Endothelial cell of umbilical vein (primary cell): ENCODE data around the gene SH3TC1. TPM values are rescaled to one million over a fixed set of nuclear protein-coding genes. Genes with fewer than 3 reads are reported as not detected.

Source experiments
- BruUV-seq: library from RNA; stranded (reverse); fragments of 400-500 nt; replicated peaks from 2 replicates; lab custom pipeline; 2021; lab: Mats Ljungman, UMichigan
- CTCF ChIA-PET: fragments of 300-600, 350-600 bp; sonication (Branson Sonifier 250); formaldehyde crosslinking; loops from one replicate; lab custom pipeline; 2021; ENCODE audit warnings: antibody characterized with exemption, inconsistent platforms; lab: Charles Lee
- POLR2A ChIA-PET: fragments of 300-600, 350-600 bp; sonication (Branson Sonifier 250); formaldehyde crosslinking; loops from one replicate; lab custom pipeline; 2021; ENCODE audit warnings: antibody characterized with exemption, inconsistent platforms; lab: Charles Lee
- DNase-seq: peaks from one replicate; pipeline ENCODE4 v3.0.0-alpha.2; 2011; ENCODE audit warnings: low read depth, low spot score
- FAIRE-seq: peaks from 2 replicates; lab custom pipeline; 2011; peaks lifted over from hg19 to GRCh38; lab: Jason Lieb, UNC
- H2AFZ ChIP-seq: 2 replicates; pipeline ENCODE4 v1.6.0; 2012; ENCODE audit warnings: low read depth, low read length, control low read depth, inconsistent platforms
- H3K27ac ChIP-seq: 2 replicates; pipeline ENCODE4 v1.5.1; 2011; ENCODE audit warnings: low read depth, mild to moderate bottlenecking, control low read depth, low read length, moderate library complexity; ENCODE audit not compliant: insufficient read depth
- H3K27me3 ChIP-seq, 2 experiments: 2 replicates each; pipeline versions ENCODE4 v1.6.0 to v1.6.1; 2011; ENCODE audit warnings: low read length in 2 of 2, mixed read lengths in 1 of 2; ENCODE audit not compliant: control insufficient read depth in 2 of 2, insufficient read depth in 2 of 2
- H3K36me3 ChIP-seq, 2 experiments: 2 replicates in 1 of 2; 3 replicates in 1 of 2; pipeline ENCODE4 v1.5.1; 2011; ENCODE audit warnings: low read length in 2 of 2, mild to moderate bottlenecking in 1 of 2, moderate library complexity in 1 of 2; ENCODE audit not compliant: control insufficient read depth in 2 of 2, insufficient read depth in 2 of 2; ENCODE audit errors: extremely low read depth in 1 of 2
- H3K4me1 ChIP-seq: 3 replicates; pipeline ENCODE4 v1.5.1; 2011; ENCODE audit warnings: mild to moderate bottlenecking, low read length; ENCODE audit not compliant: control insufficient read depth, insufficient read depth; ENCODE audit errors: extremely low read depth
- H3K4me2 ChIP-seq: 2 replicates; pipeline ENCODE4 v1.6.1; 2011; ENCODE audit warnings: low read length, control low read depth, mixed read lengths; ENCODE audit not compliant: insufficient read depth
- H3K4me3 ChIP-seq, 3 experiments: fragments of 200-600 bp in 1 of 3; sonication (generic), shearing (Covaris generic) in 1 of 3; replicated peaks in 1 of 3; 2 replicates each; pipeline ENCODE4 v1.5.1; 2011 to 2016; ENCODE audit warnings: control low read depth in 3 of 3, low read length in 3 of 3, mild to moderate bottlenecking in 2 of 3, inconsistent platforms in 1 of 3, low read depth in 1 of 3, moderate library complexity in 1 of 3; ENCODE audit not compliant: insufficient read depth in 1 of 3
- H3K79me2 ChIP-seq: 2 replicates; pipeline ENCODE4 v1.6.0; 2012; ENCODE audit warnings: low read length, inconsistent platforms; ENCODE audit not compliant: control insufficient read depth, insufficient read depth
- H3K9ac ChIP-seq: replicated peaks from 2 replicates; pipeline ENCODE3; 2011; ENCODE audit warnings: low read length, control low read depth; ENCODE audit not compliant: insufficient read depth; ENCODE audit errors: extremely low read depth
- H3K9me1 ChIP-seq: replicated peaks from 3 replicates; pipeline ENCODE4 v1.6.0; 2011; ENCODE audit warnings: mild to moderate bottlenecking, low read length; ENCODE audit not compliant: control insufficient read depth, insufficient read depth; ENCODE audit errors: extremely low read depth
- H3K9me3 ChIP-seq: replicated peaks from 2 replicates; pipeline ENCODE4 v1.5.1; 2012; ENCODE audit warnings: low read length, inconsistent platforms; ENCODE audit not compliant: control insufficient read depth, insufficient read depth
- H4K20me1 ChIP-seq: replicated peaks from 2 replicates; pipeline ENCODE3; 2011; ENCODE audit warnings: mild to moderate bottlenecking, low read length; ENCODE audit not compliant: control insufficient read depth, insufficient read depth; ENCODE audit errors: extremely low read depth
- EZH2 ChIP-seq: IDR thresholded peaks from 2 replicates; pipeline ENCODE4 v1.6.1; 2012; ENCODE audit warnings: borderline replicate concordance, low read depth, mild to moderate bottlenecking, moderate library complexity, low read length, inconsistent platforms; ENCODE audit not compliant: severe bottlenecking
- FOS ChIP-seq: IDR thresholded peaks from 2 replicates; pipeline ENCODE4 v1.6.1; 2011; ENCODE audit warnings: mild to moderate bottlenecking, low read length, moderate library complexity, borderline replicate concordance; ENCODE audit not compliant: insufficient read depth
- GATA2 ChIP-seq: IDR thresholded peaks from 2 replicates; pipeline ENCODE4 v1.7.0; 2011; ENCODE audit warnings: low read depth, mild to moderate bottlenecking, moderate library complexity, mixed read lengths, low read length; ENCODE audit not compliant: insufficient read length, insufficient read depth
- JUN ChIP-seq: IDR thresholded peaks from 2 replicates; pipeline ENCODE4 v1.6.1; 2011; ENCODE audit warnings: borderline replicate concordance, low read depth; ENCODE audit not compliant: insufficient read length, insufficient read depth
- MAX ChIP-seq: IDR thresholded peaks from 2 replicates; pipeline ENCODE4 v1.6.1; 2011; ENCODE audit not compliant: insufficient read depth, insufficient read length
- MYC ChIP-seq: IDR thresholded peaks from one replicate; pipeline ENCODE4 v1.6.1; 2011; ENCODE audit warnings: mild to moderate bottlenecking, low read depth, low read length
- POLR2A ChIP-seq: IDR thresholded peaks from 2 replicates; pipeline ENCODE4 v1.6.1; 2012; ENCODE audit warnings: low read depth, mild to moderate bottlenecking, control low read depth, low read length
- POLR2AphosphoS5 ChIP-seq: IDR thresholded peaks from 2 replicates; pipeline ENCODE4 v1.6.1; 2012; ENCODE audit warnings: low read depth, mild to moderate bottlenecking, control low read depth, low read length, moderate library complexity; ENCODE audit not compliant: insufficient read depth
- dilution Hi-C: fragments of 300-500 bp; cut with MboI; formaldehyde crosslinking; loops from one replicate; pipeline ENCODE4 v1.15.0; 2019; ENCODE audit warnings: low sequenced_read_pairs; ENCODE audit not compliant: extremely low pct_ligation_motif_present
- intact Hi-C: fragments of 100-400 bp; cut with micrococcal nuclease; formaldehyde crosslinking; loops from one replicate; pipeline ENCODE4 v1.10.0; 2022
- polyA plus RNA-seq, 4 experiments: library from polyadenylated mRNA; depleted of rRNA in 3 of 4; stranded (reverse) in 3 of 4; unstranded in 1 of 4; fragments of >200 nt; gene quantifications; 2 replicates each; pipeline versions ENCODE4 v1.2.1 to v1.2.3, GENCODE V29; 2011 to 2012; ENCODE audit warnings: missing spikeins in 1 of 4
- total RNA-seq: library from RNA; stranded (reverse); gene quantifications from 2 replicates; pipeline ENCODE4 v1.2.3, GENCODE V29; 2021
- TF ChIP-seq, protein P1 (sequence below), 2 donors: IDR thresholded peaks; 1 replicate in 1 of 2; 2 replicates in 1 of 2; pipeline ENCODE4 v1.5.1; 2011; ENCODE audit warnings: low read length in 2 of 2, mild to moderate bottlenecking in 2 of 2, moderate library complexity in 2 of 2, control low read depth in 1 of 2, inconsistent platforms in 1 of 2, low read depth in 1 of 2; ENCODE audit not compliant: insufficient read depth in 1 of 2; ENCODE audit errors: extremely low read depth in 1 of 2

Gene SH3TC1
- total and polyA plus RNA-seq, 2 donors (not counting 3 experiments of a cell fraction or from before 2014, with no cell fraction given) = 96.5 to 192 TPM

- Histone ChIP-seq H3K9ac (no peak overlapping the region), H3K4me1 (peaks cover 15% of the 10 kb centered on the region), H3K27me3 (no peaks in the 10 kb centered on the region), H3K4me3 (no peak overlapping the region), H3K9me3 (no peaks in the 10 kb centered on the region), H4K20me1 (no peaks in the 10 kb centered on the region), H3K27ac (no peak overlapping the region), H3K4me2 (no peak overlapping the region), H3K79me2 (no peaks in the 10 kb centered on the region), H3K36me3 (no peaks in the 10 kb centered on the region), H2AFZ (no peak overlapping the region), H3K9me1 (no peaks in the 10 kb centered on the region)
- FAIRE-seq = no peak
- CTCF ChIA-PET = interaction anchor here (0.6 to 5.7 kb wide), 6 partner anchors 12 to 181 kb away, joined by 3 to 196 read pairs (median 3); partner anchors contain the start of gene SH3TC1
- POLR2A ChIA-PET = no interaction called here
- no TSS peak for BruUV-seq
- no peak for DNase-seq
- TF ChIP-seq JUN (no peak), MAX (no peak)
- TF ChIP-seq, protein P1, sequence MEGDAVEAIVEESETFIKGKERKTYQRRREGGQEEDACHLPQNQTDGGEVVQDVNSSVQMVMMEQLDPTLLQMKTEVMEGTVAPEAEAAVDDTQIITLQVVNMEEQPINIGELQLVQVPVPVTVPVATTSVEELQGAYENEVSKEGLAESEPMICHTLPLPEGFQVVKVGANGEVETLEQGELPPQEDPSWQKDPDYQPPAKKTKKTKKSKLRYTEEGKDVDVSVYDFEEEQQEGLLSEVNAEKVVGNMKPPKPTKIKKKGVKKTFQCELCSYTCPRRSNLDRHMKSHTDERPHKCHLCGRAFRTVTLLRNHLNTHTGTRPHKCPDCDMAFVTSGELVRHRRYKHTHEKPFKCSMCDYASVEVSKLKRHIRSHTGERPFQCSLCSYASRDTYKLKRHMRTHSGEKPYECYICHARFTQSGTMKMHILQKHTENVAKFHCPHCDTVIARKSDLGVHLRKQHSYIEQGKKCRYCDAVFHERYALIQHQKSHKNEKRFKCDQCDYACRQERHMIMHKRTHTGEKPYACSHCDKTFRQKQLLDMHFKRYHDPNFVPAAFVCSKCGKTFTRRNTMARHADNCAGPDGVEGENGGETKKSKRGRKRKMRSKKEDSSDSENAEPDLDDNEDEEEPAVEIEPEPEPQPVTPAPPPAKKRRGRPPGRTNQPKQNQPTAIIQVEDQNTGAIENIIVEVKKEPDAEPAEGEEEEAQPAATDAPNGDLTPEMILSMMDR (IDR thresholded peaks at IDR 0.05; ENCODE audit: extremely low read depth in 1 of 2, insufficient read depth in 1 of 2, low read depth in 1 of 2, low read length in 2 of 2) = no peak
- dilution Hi-C loops = no loop called here
- intact Hi-C loops = no loop called here
These were observed 19.3 kb upstream of the SH3TC1 start for GRCh38 chr4:8179771-8180170.

- no peak overlapping the region for H3K9ac ChIP-seq
- peak; percentile 31 for FAIRE-seq
- intact Hi-C loops = no loop called here
These were observed 18.6 kb upstream of the SH3TC1 start for GRCh38 chr4:8180310-8181093.

More at GRCh38 chr4:8180310-8181093, 18.6 kb upstream of the SH3TC1 start:
- no peak for DNase-seq
- no TSS peak for BruUV-seq
- H3K4me1 ChIP-seq = peaks cover 15% of the 10 kb centered on the region
- no peaks in the 10 kb centered on the region for H3K36me3 ChIP-seq
- no peak overlapping the region for H3K4me3 ChIP-seq
- no peaks in the 10 kb centered on the region for H3K79me2 ChIP-seq
- dilution Hi-C loops = no loop called here
- H3K27me3 ChIP-seq = no peaks in the 10 kb centered on the region
- POLR2A ChIA-PET = no interaction called here
- H3K4me2 ChIP-seq = no peak overlapping the region
- H3K9me1 ChIP-seq = no peaks in the 10 kb centered on the region
- H4K20me1 ChIP-seq = no peaks in the 10 kb centered on the region
- no peak for TF ChIP-seq POLR2AphosphoS5
- TF ChIP-seq EZH2 = no peak
- TF ChIP-seq FOS = no peak
- TF ChIP-seq MAX = no peak
- TF ChIP-seq JUN = no peak
- TF ChIP-seq POLR2A = no peak
- TF ChIP-seq, protein P1 (IDR thresholded peaks at IDR 0.05; ENCODE audit: extremely low read depth in 1 of 2, insufficient read depth in 1 of 2, low read depth in 1 of 2, low read length in 2 of 2) = no peak
- no peak for TF ChIP-seq GATA2
- no peak for TF ChIP-seq MYC
- no peak overlapping the region for H3K27ac ChIP-seq
- H3K9me3 ChIP-seq = no peaks in the 10 kb centered on the region
- CTCF ChIA-PET = interaction anchor here (0.6 to 5.7 kb wide), 5 partner anchors 11 to 181 kb away, joined by 3 to 196 read pairs (median 3); partner anchors contain the start of gene SH3TC1
- H2AFZ ChIP-seq = no peak overlapping the region
